Measurements from ENCODE around the gene PSD4.

- no peak for TF ChIP-seq POLR2A (IDR thresholded peaks at IDR 0.05; ENCODE audit: low read length)
- TF ChIP-seq GATA1 (IDR thresholded peaks at IDR 0.05; ENCODE audit: low read depth, low read length) = no peak
Measured at GRCh38 chr2:113178891-113179290, 5.1 kb downstream of the PSD4 start.
